ENCODE results near the gene ADAMTS10. TPM values are rescaled to one million over a fixed set of nuclear protein-coding genes. Genes with fewer than 3 reads are reported as not detected.
A peak's percentile ranks its signal among the peaks of the same experiment; 100 is the strongest.

Gene ADAMTS10
- total and polyA plus RNA-seq, 4 donors: 18.8 to 264 (median 123) TPM

- no peak overlapping the region for H3K27ac ChIP-seq (ENCODE audit: low read depth in 1 of 2, low read length in 2 of 2)
- WGBS, 2 donors: 86 to 87% methylated on average over 6 of the region's 6 CpGs
- no peaks in the 10 kb centered on the region for H3K27me3 ChIP-seq (ENCODE audit: control insufficient read depth in 1 of 2, insufficient read depth in 2 of 2, low read length in 1 of 2)
- no peaks in the 10 kb centered on the region for H3K36me3 ChIP-seq (ENCODE audit: control insufficient read depth in 1 of 2, insufficient read depth in 2 of 2, low read length in 1 of 2)
- no peaks in the 10 kb centered on the region for H3K9me3 ChIP-seq (ENCODE audit: control insufficient read depth, low read length)
- no peaks in the 10 kb centered on the region for H3K4me1 ChIP-seq (ENCODE audit: control insufficient read depth in 1 of 2, insufficient read depth in 2 of 2, low read length in 2 of 2)
- DNase-seq (no peak), ATAC-seq (ENCODE audit: low FRiP score) (no peak)
- H3K4me3 ChIP-seq (ENCODE audit: low read length in 2 of 2): no peak overlapping the region
- intact Hi-C loops (cut with DNase I): no loop called here
Measured at GRCh38 chr19:8616861-8617260, 6.3 kb upstream of the ADAMTS10 start.

DNA sequence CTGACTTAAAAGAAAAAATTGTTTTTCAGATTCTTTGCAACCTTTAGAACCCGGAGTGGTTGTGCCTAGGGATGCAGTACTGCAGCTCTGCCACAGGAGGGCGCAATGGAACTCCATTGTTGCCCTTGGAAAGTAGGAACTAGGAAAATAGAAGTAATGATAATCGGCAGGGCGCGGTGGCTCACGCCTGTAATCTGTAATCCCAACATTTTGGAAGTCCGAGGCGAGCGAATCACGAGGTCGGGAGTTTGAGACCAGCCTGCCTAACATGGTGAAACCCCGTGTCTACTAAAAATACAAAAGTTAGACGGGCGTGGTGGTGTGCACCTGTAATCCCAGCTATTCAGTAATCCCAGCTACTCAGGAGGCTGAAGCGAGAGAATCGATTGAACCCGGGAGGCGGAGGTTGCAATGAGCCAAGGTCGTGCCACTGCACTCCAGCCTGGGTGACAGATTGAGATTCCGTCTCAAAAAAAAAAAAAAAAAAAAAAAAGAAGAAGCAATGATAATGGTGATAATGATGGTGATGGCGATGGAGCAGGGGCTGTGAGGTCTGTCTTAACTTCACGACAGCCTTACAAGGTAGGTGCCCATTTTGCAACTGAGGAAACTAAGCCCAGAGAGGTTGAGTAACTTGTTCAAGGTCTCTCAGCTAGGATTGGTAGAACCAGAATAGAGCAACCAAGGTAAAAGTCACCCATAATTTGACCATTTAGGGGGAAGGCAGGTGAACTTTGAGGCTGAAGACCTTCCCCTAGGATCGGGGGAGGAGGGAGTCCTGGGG is 5.5 kb upstream of the ADAMTS10 start:
- peak; percentile 81 to 88 for DNase-seq
- peak; percentile 66 for ATAC-seq (ENCODE audit: low FRiP score)
- H3K27ac ChIP-seq (ENCODE audit: low read depth in 1 of 2, low read length in 2 of 2): no peak overlapping the region
- H3K9me3 ChIP-seq (ENCODE audit: control insufficient read depth, low read length): no peaks in the 10 kb centered on the region
- intact Hi-C loops (cut with DNase I): loop anchor here in 1 of 2 donors (1.0 kb wide), 1 partner anchor 26 kb away; no protein-coding TSS in a partner anchor
- H3K27me3 ChIP-seq (ENCODE audit: control insufficient read depth in 1 of 2, insufficient read depth in 2 of 2, low read length in 1 of 2): no peaks in the 10 kb centered on the region
- H3K36me3 ChIP-seq (ENCODE audit: control insufficient read depth in 1 of 2, insufficient read depth in 2 of 2, low read length in 1 of 2): no peaks in the 10 kb centered on the region
- 31 to 33% methylated on average over 23 of the region's 23 CpGs for WGBS, 2 donors
- no peak overlapping the region for H3K4me3 ChIP-seq (ENCODE audit: low read length in 2 of 2)
- H3K4me1 ChIP-seq (ENCODE audit: control insufficient read depth in 1 of 2, insufficient read depth in 2 of 2, low read length in 2 of 2): no peaks in the 10 kb centered on the region

DNA sequence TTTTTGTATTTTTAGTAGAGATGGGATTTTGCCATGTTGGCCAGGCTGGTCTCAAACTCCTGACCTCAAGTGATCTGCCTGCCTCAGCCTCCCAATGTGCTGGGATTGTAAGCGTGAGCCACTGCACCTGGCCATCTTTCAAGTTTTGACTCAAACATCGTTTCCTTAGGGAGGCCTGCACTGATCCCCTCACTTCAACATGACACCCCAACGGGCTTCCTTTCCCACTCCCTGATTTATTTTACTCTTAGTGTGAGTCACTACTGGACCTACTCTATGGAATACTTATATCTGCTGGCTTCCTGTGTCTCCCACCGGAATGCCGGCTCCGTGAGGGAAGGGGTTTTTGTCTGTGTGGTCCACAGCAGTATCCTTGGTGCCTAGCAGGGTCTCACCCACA is 4.5 kb upstream of the ADAMTS10 start:
- no peak overlapping the region for H3K4me3 ChIP-seq (ENCODE audit: low read length in 2 of 2)
- ATAC-seq (ENCODE audit: low FRiP score) (no peak), DNase-seq (no peak)
- H3K27me3 ChIP-seq (ENCODE audit: control insufficient read depth in 1 of 2, insufficient read depth in 2 of 2, low read length in 1 of 2): no peaks in the 10 kb centered on the region
- no peaks in the 10 kb centered on the region for H3K36me3 ChIP-seq (ENCODE audit: control insufficient read depth in 1 of 2, insufficient read depth in 2 of 2, low read length in 1 of 2)
- no peaks in the 10 kb centered on the region for H3K4me1 ChIP-seq (ENCODE audit: control insufficient read depth in 1 of 2, insufficient read depth in 2 of 2, low read length in 2 of 2)
- H3K9me3 ChIP-seq (ENCODE audit: control insufficient read depth, low read length): no peaks in the 10 kb centered on the region
- peak overlapping the region in 1 of 2 donors; percentile 25 for H3K27ac ChIP-seq (ENCODE audit: low read depth in 1 of 2, low read length in 2 of 2)
- WGBS, 2 donors: 5 to 7% methylated on average over 6 of the region's 6 CpGs
- intact Hi-C loops (cut with DNase I): loop anchor here in 1 of 2 donors (1.0 kb wide), 1 partner anchor 27 kb away; no protein-coding TSS in a partner anchor

DNA sequence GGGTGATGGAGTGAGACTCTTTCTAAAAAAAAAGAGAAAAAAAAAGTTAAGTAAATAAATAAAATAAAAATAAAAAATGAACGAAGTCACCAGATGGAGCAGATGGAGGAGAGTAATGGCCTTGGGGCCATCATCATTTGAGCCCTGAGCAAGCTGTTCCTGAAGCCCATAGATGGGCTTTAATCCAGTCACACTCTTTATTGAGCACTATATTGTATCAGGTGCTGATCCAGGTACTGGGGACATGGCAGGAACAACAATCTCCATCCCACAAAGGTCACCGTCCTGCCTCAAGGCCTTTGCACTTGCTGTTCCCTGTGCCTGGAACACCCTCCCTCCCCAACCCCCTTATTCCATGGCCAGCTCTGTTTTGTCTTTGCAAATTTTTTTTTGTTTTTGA is 3.9 kb upstream of the ADAMTS10 start:
- no peaks in the 10 kb centered on the region for H3K27me3 ChIP-seq (ENCODE audit: control insufficient read depth in 1 of 2, insufficient read depth in 2 of 2, low read length in 1 of 2)
- ATAC-seq (ENCODE audit: low FRiP score) (no peak), DNase-seq (no peak)
- H3K36me3 ChIP-seq (ENCODE audit: control insufficient read depth in 1 of 2, insufficient read depth in 2 of 2, low read length in 1 of 2): no peaks in the 10 kb centered on the region
- intact Hi-C loops (cut with DNase I): no loop called here
- 50 to 54% methylated on average over 2 of the region's 2 CpGs for WGBS, 2 donors
- no peaks in the 10 kb centered on the region for H3K9me3 ChIP-seq (ENCODE audit: control insufficient read depth, low read length)
- no peaks in the 10 kb centered on the region for H3K4me1 ChIP-seq (ENCODE audit: control insufficient read depth in 1 of 2, insufficient read depth in 2 of 2, low read length in 2 of 2)
- H3K4me3 ChIP-seq (ENCODE audit: low read length in 2 of 2): no peak overlapping the region
- H3K27ac ChIP-seq (ENCODE audit: low read depth in 1 of 2, low read length in 2 of 2): peak overlapping the region in 1 of 2 donors; percentile 25

DNA sequence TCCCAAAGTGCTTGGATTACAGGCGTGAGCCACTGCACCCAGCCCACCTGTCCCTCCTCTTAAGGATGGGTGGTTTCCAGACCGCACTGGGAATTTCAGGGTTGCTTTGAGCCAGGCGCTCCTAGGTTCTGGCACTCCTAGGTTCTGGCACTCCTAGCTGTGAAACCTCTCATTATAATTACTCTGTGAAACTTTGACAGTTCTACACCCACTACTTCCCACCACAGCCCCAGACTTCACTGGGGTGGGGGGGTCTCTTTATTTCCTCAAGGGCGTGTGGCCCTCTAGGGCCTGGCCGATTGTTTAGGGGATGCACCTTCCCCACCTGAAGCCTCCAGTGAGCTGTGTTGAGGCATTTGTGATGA is 2.3 kb upstream of the ADAMTS10 start:
- no peaks in the 10 kb centered on the region for H3K36me3 ChIP-seq (ENCODE audit: control insufficient read depth in 1 of 2, insufficient read depth in 2 of 2, low read length in 1 of 2)
- H3K4me3 ChIP-seq (ENCODE audit: low read length in 2 of 2): no peak overlapping the region
- ATAC-seq (ENCODE audit: low FRiP score) (no peak), DNase-seq (no peak)
- H3K27me3 ChIP-seq (ENCODE audit: control insufficient read depth in 1 of 2, insufficient read depth in 2 of 2, low read length in 1 of 2): no peaks in the 10 kb centered on the region
- intact Hi-C loops (cut with DNase I): loop anchor here in 1 of 2 donors (2.0 kb wide), 1 partner anchor 20 kb away; no protein-coding TSS in a partner anchor
- 20 to 44% methylated on average over 5 of the region's 5 CpGs for WGBS, 2 donors
- no peaks in the 10 kb centered on the region for H3K9me3 ChIP-seq (ENCODE audit: control insufficient read depth, low read length)
- no peaks in the 10 kb centered on the region for H3K4me1 ChIP-seq (ENCODE audit: control insufficient read depth in 1 of 2, insufficient read depth in 2 of 2, low read length in 2 of 2)
- H3K27ac ChIP-seq (ENCODE audit: low read depth in 1 of 2, low read length in 2 of 2): no peak overlapping the region

- Histone ChIP-seq H3K9me3 (ENCODE audit: control insufficient read depth, low read length) (no peaks in the 10 kb centered on the region), H3K27me3 (ENCODE audit: control insufficient read depth in 1 of 2, insufficient read depth in 2 of 2, low read length in 1 of 2) (no peaks in the 10 kb centered on the region), H3K36me3 (ENCODE audit: control insufficient read depth in 1 of 2, insufficient read depth in 2 of 2, low read length in 1 of 2) (no peaks in the 10 kb centered on the region), H3K4me3 (ENCODE audit: low read length in 2 of 2) (no peak overlapping the region), H3K27ac (ENCODE audit: low read depth in 1 of 2, low read length in 2 of 2) (peak overlapping the region in 1 of 2 donors; percentile 72), H3K4me1 (ENCODE audit: control insufficient read depth in 1 of 2, insufficient read depth in 2 of 2, low read length in 2 of 2) (no peaks in the 10 kb centered on the region)
- WGBS, 2 donors: 29 to 32% methylated on average over 12 of the region's 12 CpGs
- intact Hi-C loops (cut with DNase I): loop anchor here in 1 of 2 donors (2.0 kb wide), 1 partner anchor 19 kb away; no protein-coding TSS in a partner anchor
- DNase-seq (peak; percentile 90 to 92), ATAC-seq (ENCODE audit: low FRiP score) (peak; percentile 74)
Measured at GRCh38 chr19:8611877-8612806, 1.6 kb upstream of the ADAMTS10 start.

DNA sequence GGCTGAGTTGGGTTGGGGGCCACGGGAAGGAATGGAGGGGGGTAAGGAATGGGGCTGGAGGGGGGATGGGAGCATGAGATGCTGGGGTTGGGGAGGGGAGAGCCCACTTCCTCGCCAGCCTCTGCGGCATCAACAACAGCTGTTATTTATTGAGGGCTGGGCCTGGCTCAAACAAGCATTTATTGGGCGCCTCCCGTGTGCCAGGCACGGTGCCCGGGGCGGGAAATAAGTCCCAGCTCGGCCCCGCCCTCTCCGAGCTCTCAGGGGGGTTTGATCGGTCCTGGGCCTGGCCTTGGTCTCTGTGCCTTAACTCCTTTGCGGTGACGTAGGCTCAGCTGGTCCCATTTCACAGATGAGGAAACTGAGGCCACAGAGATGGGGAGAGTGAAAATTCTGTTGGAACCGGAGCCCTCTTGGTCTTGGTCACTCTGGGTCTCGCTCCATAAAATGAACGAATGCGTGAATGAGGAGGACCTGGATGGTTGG is 919 bp upstream of the ADAMTS10 start:
- Histone ChIP-seq H3K4me3 (ENCODE audit: low read length in 2 of 2) (no peak overlapping the region), H3K27ac (ENCODE audit: low read depth in 1 of 2, low read length in 2 of 2) (peak overlapping the region in 1 of 2 donors; percentile 0), H3K36me3 (ENCODE audit: control insufficient read depth in 1 of 2, insufficient read depth in 2 of 2, low read length in 1 of 2) (no peaks in the 10 kb centered on the region), H3K9me3 (ENCODE audit: control insufficient read depth, low read length) (no peaks in the 10 kb centered on the region), H3K4me1 (ENCODE audit: control insufficient read depth in 1 of 2, insufficient read depth in 2 of 2, low read length in 2 of 2) (no peaks in the 10 kb centered on the region), H3K27me3 (ENCODE audit: control insufficient read depth in 1 of 2, insufficient read depth in 2 of 2, low read length in 1 of 2) (no peaks in the 10 kb centered on the region)
- intact Hi-C loops (cut with DNase I): no loop called here
- ATAC-seq (ENCODE audit: low FRiP score) (no peak), DNase-seq (peak; percentile 65 to 80)
- WGBS, 2 donors: 35 to 36% methylated on average over 17 to 18 of the region's 18 CpGs

GRCh38 chr19:8610936-8611300 is 403 bp upstream of the ADAMTS10 start:
- Histone ChIP-seq H3K4me3 (ENCODE audit: low read length in 2 of 2) (peak overlapping the region; percentile 67 to 81), H3K9me3 (ENCODE audit: control insufficient read depth, low read length) (no peaks in the 10 kb centered on the region), H3K4me1 (ENCODE audit: control insufficient read depth in 1 of 2, insufficient read depth in 2 of 2, low read length in 2 of 2) (no peaks in the 10 kb centered on the region), H3K27ac (ENCODE audit: low read depth in 1 of 2, low read length in 2 of 2) (peak overlapping the region in 1 of 2 donors; percentile 25), H3K27me3 (ENCODE audit: control insufficient read depth in 1 of 2, insufficient read depth in 2 of 2, low read length in 1 of 2) (no peaks in the 10 kb centered on the region), H3K36me3 (ENCODE audit: control insufficient read depth in 1 of 2, insufficient read depth in 2 of 2, low read length in 1 of 2) (no peaks in the 10 kb centered on the region)
- intact Hi-C loops (cut with DNase I): no loop called here
- 0 to 2% methylated on average over 8 to 9 of the region's 9 CpGs for WGBS, 2 donors
- DNase-seq (no peak), ATAC-seq (ENCODE audit: low FRiP score) (no peak)
